ENCODE results near the gene TGFBRAP1.

GRCh38 chr2:105255979-105256378, 73.6 kb downstream of the TGFBRAP1 start:
- no peak for TF ChIP-seq SUZ12 (IDR thresholded peaks at IDR 0.05)
- TF ChIP-seq FOXM1 (IDR thresholded peaks at IDR 0.05; ENCODE audit: borderline replicate concordance), result no peak
- no peak for TF ChIP-seq TARDBP (IDR thresholded peaks at IDR 0.05)
- TF ChIP-seq SP1 (IDR thresholded peaks at IDR 0.05), result no peak
- no peak for TF ChIP-seq ARNT (IDR thresholded peaks at IDR 0.05)
- no peak for TF ChIP-seq ELF4 (IDR thresholded peaks at IDR 0.05)
- no peak for TF ChIP-seq BHLHE40 (IDR thresholded peaks at IDR 0.05; ENCODE audit: borderline replicate concordance)
- no peak for TF ChIP-seq FOXK2 (IDR thresholded peaks at IDR 0.05)
- TF ChIP-seq CTBP1 (IDR thresholded peaks at IDR 0.05; ENCODE audit: borderline replicate concordance), result no peak
- no peak for TF ChIP-seq FOXA1 (IDR thresholded peaks at IDR 0.05)

Data from HEK293T (cell line).